ENCODE results near the gene TOLLIP. TPM values are rescaled to one million over a fixed set of nuclear protein-coding genes. Genes with fewer than 3 reads are reported as not detected.
A peak's percentile ranks its signal among the peaks of the same experiment; 100 is the strongest.

Gene TOLLIP
- total RNA-seq, 1 experiment from 2014 or later = 32.3 TPM

DNA sequence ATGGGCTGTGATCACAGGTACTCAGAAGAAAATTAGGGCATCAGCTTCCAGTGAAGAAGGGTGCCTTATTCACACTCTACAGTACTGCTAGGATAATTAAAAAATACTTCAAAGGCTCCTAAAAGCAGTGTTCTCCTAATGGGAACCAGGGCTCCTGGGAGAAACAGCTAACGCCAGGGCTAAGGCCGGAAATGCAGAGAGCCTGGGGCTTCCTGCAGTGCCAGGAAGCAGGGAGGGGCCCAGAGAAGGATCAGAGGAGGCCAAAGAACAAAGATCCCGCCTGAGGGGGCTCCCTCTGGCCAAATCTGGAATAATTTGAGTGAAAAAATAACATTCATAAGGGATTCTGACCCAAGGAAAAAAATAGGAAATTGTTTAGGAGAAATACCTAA is 27.5 kb downstream of the TOLLIP start:
- H3K23ac ChIP-seq (ENCODE audit: insufficient read length, low read depth, low read length) = no peak overlapping the region
- no peak for DNase-seq
- Mint-ChIP-seq H3K27me3 (ENCODE audit: low read depth) (no peaks in the 10 kb centered on the region), H3K27ac (peak overlapping the region in 2 of 3 experiments; percentile 80 to 90; a peak in 3 of 7 replicates), H3K4me3 (no peak overlapping the region; a peak in 1 of 5 replicates), H3K9me3 (no peaks in the 10 kb centered on the region), H3K36me3 (ENCODE audit: insufficient read depth in 1 of 3, low read depth in 3 of 3) (peaks cover 12 to 40% (median 25%) of the 10 kb centered on the region in 3 experiments; a peak in 6 of 7 replicates), H3K4me1 (peaks cover 5% of the 10 kb centered on the region in 2 experiments; a peak in 3 of 4 replicates)
- H2BK15ac ChIP-seq (ENCODE audit: low read depth, low read length) = no peak overlapping the region
- no peak overlapping the region for H3K14ac ChIP-seq (ENCODE audit: insufficient read depth, low read length)
- H4K8ac ChIP-seq (replicated peaks; ENCODE audit: insufficient read length, low read depth, low read length) = no peak overlapping the region
- H2BK120ac ChIP-seq (ENCODE audit: low read depth, low read length, poor library complexity, severe bottlenecking) = no peak overlapping the region
- H3K18ac ChIP-seq (ENCODE audit: insufficient read length, low read depth, low read length) = no peak overlapping the region
- no peak overlapping the region for H3K4ac ChIP-seq (ENCODE audit: low read depth, low read length)
- H4K91ac ChIP-seq (ENCODE audit: insufficient read length, low read depth, low read length) = no peak overlapping the region
- H2BK12ac ChIP-seq (ENCODE audit: insufficient read length, low read depth, low read length) = no peak overlapping the region
- no peaks in the 10 kb centered on the region for H4K20me1 ChIP-seq (ENCODE audit: control insufficient read depth, insufficient read depth, insufficient read length)
- no peak overlapping the region for H3T11ph ChIP-seq (ENCODE audit: low read length)
- no peak overlapping the region for H2AFZ ChIP-seq (ENCODE audit: low read length)
- WGBS (ENCODE audit: extremely low coverage, insufficient read length, low lambda C conversion rate) = no CpG with 5 or more reads among the region's 3 CpGs
- H3K9me3 ChIP-seq (ENCODE audit: control insufficient read depth, low read depth, low read length) = no peaks in the 10 kb centered on the region
- TF ChIP-seq, protein P1, sequence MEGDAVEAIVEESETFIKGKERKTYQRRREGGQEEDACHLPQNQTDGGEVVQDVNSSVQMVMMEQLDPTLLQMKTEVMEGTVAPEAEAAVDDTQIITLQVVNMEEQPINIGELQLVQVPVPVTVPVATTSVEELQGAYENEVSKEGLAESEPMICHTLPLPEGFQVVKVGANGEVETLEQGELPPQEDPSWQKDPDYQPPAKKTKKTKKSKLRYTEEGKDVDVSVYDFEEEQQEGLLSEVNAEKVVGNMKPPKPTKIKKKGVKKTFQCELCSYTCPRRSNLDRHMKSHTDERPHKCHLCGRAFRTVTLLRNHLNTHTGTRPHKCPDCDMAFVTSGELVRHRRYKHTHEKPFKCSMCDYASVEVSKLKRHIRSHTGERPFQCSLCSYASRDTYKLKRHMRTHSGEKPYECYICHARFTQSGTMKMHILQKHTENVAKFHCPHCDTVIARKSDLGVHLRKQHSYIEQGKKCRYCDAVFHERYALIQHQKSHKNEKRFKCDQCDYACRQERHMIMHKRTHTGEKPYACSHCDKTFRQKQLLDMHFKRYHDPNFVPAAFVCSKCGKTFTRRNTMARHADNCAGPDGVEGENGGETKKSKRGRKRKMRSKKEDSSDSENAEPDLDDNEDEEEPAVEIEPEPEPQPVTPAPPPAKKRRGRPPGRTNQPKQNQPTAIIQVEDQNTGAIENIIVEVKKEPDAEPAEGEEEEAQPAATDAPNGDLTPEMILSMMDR (conservative IDR thresholded peaks at IDR 0.05) = no peak
- no peaks in the 10 kb centered on the region for H3K79me2 ChIP-seq (ENCODE audit: insufficient read depth, low read length)
- H3K4me1 ChIP-seq (ENCODE audit: insufficient read depth, low read length) = no peaks in the 10 kb centered on the region
- H3K27ac ChIP-seq (ENCODE audit: insufficient read length, low read depth, low read length) = no peak overlapping the region
- H4K5ac ChIP-seq (ENCODE audit: insufficient read length, low read depth, low read length) = no peak overlapping the region
- no peak overlapping the region for H3K56ac ChIP-seq (ENCODE audit: insufficient read length, low read depth, low read length)
- no peaks in the 10 kb centered on the region for H3K23me2 ChIP-seq (ENCODE audit: insufficient read length, low read depth, low read length, poor library complexity, severe bottlenecking)
- no peak overlapping the region for H3K4me2 ChIP-seq (ENCODE audit: insufficient read depth, insufficient read length, low read length)
- no peaks in the 10 kb centered on the region for H3K27me3 ChIP-seq (ENCODE audit: insufficient read depth, low read length)
- H2BK5ac ChIP-seq (ENCODE audit: insufficient read length, low read length) = no peak overlapping the region
- H2AK5ac ChIP-seq (ENCODE audit: insufficient read length, low read length) = no peak overlapping the region
- no peaks in the 10 kb centered on the region for H3K79me1 ChIP-seq (ENCODE audit: insufficient read depth, low read depth, low read length, poor library complexity, severe bottlenecking)
- H2BK20ac ChIP-seq (ENCODE audit: low read depth, low read length, poor library complexity, severe bottlenecking) = no peak overlapping the region
- H3K9ac ChIP-seq (ENCODE audit: extremely low read depth, insufficient read length, low read length) = no peak overlapping the region

All from H9 (cell line).